Epithelial cell of esophagus (primary cell): ENCODE results near the gene ITIH6.
"Not testable (repeated sequence)": the region's sequence is repeated elsewhere in the genome, so short reads cannot be mapped to it uniquely, and the experiment has no call there.

Experiments
- DNase-seq: peaks from one replicate; pipeline ENCODE4 v3.0.0; 2010; ENCODE audit warnings: low read depth
- H3K4me3 ChIP-seq: 2 replicates; pipeline ENCODE4 v1.5.1; 2011; ENCODE audit warnings: mild to moderate bottlenecking, low read length, control low read depth
- TF ChIP-seq, protein P1 (sequence below): IDR thresholded peaks from 2 replicates; pipeline ENCODE4 v1.5.1; 2011; ENCODE audit warnings: low read depth, mild to moderate bottlenecking, low read length, control low read depth, inconsistent platforms; ENCODE audit not compliant: insufficient read depth; ENCODE audit errors: missing control alignments

ITIH6 gene

DNA sequence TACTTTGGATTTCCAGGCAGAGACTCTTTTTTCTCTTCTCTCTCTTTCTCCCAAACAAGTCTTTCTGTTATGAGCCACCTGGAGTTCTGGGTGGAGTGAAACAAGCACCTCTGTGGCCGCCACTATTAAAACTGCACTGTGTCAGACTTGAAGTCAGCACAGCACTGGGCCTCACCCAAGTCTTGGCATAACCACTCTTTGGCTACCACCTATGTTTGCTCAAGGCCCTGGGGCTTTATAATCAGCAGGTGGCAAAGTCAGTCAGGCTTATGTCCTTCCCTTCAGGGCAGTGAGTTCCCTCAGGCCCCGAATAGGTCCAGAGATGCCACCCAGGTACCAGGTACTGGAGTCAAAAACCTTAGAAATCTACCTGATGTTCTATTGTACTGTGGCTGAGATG is 52.4 kb downstream of the ITIH6 start:
- TF ChIP-seq, protein P1, sequence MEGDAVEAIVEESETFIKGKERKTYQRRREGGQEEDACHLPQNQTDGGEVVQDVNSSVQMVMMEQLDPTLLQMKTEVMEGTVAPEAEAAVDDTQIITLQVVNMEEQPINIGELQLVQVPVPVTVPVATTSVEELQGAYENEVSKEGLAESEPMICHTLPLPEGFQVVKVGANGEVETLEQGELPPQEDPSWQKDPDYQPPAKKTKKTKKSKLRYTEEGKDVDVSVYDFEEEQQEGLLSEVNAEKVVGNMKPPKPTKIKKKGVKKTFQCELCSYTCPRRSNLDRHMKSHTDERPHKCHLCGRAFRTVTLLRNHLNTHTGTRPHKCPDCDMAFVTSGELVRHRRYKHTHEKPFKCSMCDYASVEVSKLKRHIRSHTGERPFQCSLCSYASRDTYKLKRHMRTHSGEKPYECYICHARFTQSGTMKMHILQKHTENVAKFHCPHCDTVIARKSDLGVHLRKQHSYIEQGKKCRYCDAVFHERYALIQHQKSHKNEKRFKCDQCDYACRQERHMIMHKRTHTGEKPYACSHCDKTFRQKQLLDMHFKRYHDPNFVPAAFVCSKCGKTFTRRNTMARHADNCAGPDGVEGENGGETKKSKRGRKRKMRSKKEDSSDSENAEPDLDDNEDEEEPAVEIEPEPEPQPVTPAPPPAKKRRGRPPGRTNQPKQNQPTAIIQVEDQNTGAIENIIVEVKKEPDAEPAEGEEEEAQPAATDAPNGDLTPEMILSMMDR: no peak
- H3K4me3 ChIP-seq: no peak overlapping the region
- no peak for DNase-seq

GRCh38 chrX:54738567-54738966 is 59.5 kb downstream of the ITIH6 start:
- H3K4me3 ChIP-seq, DNase-seq: not testable (repeated sequence)

DNA sequence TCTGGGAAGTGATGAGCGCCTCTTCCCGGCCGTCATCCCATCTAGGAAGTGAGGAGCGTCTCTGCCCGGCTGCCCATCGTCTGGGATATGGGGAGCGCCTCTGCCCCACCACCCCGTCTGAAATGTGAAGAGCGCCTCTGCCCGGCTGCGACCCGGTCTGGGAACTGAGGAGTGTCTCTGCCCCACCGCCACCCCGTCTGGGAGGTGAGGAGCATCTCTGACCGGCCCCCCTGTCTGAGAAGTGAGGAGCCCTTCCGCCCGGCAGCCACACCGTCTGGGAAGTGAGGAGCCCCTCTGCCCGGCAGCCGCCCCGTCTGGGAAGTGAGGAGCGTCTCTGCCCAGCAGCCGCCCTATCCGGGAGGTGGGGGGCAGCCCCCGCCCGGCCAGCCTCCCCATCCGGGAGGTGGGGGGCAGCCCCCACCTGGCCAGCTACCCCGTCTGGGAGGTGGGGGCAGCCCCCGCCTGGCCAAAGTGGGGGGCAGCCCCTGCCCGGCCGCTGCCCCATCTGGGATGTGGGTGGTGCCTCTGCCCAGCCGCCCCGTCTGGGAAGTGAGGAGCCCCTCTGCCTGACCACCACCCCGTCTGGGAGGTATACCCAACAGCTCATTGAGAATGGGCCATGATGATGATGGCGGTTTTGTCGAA is 61.6 kb downstream of the ITIH6 start:
- H3K4me3 ChIP-seq, DNase-seq: not testable (repeated sequence)

DNA sequence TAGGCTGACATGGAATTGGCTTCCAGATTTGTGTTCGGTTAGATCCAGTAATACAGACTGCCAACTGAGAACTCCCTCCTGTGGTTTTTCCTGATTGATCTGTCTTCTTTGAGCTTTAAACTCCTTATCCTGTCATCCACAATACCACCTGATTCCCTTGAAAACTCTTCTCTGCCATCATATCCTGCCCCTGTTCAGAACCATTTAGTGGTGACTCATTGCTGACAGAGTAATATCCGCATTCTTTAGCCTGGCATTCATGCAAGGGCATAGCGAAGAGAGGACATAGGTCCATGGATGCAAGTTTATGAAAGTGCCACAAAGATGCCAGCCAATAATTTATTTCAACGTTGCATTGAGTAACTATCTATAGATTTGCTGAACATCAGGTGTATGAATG is 76.6 kb downstream of the ITIH6 start:
- peak; percentile 77 for DNase-seq
- TF ChIP-seq, protein P1: no peak

DNA sequence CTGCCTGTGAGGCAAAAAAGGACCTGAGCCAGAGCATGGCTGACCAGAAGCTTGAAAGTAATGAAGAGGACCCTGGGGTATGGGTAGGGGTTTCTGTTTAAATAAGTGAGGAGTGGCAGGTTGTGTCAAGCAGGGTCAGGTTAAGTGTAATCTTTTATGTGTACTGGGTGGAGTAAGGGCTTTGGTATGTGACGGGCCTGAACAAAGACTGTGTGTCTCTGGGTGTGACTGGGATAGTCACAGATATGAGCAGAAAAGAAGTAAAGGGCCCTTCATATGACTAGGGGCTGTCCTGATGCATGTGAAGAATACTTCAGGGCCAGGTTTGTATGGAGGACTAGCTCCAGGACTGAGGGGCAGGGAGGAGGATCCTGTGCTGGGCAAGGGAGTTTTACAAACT is 82.4 kb downstream of the ITIH6 start:
- H3K4me3 ChIP-seq: no peak overlapping the region
- TF ChIP-seq, protein P1: no peak

More for the DNA sequence above, 76.6 kb downstream of the ITIH6 start:
- no peak overlapping the region for H3K4me3 ChIP-seq

DNA sequence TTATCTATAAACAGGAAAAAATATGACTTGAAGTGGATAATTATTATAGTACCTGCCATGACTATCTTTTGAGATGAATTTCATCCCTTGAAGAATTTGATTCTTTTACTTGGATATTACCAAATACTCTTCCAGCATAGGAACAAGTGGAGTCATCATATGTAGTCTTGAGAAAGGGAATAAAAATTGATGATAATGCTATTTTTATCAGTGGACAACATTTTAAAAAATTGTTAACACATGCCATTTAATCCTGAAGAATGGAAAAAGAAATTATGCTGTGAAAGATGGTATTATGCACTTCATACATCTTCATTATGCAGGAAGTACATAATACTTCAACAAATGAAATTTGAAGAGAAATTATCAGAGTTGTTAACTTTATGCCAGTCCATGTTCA is 83.6 kb downstream of the ITIH6 start:
- no peak overlapping the region for H3K4me3 ChIP-seq
- TF ChIP-seq, protein P1: no peak
- DNase-seq: no peak

More for the DNA sequence above, 82.4 kb downstream of the ITIH6 start:
- DNase-seq: peak; percentile 76

- TF ChIP-seq, protein P1: no peak
- DNase-seq: no peak
- no peak overlapping the region for H3K4me3 ChIP-seq
These were observed 86.3 kb downstream of the ITIH6 start for GRCh38 chrX:54711735-54712134.

- DNase-seq: no peak
- H3K4me3 ChIP-seq: no peak overlapping the region
- TF ChIP-seq, protein P1: no peak
These were observed 87.1 kb downstream of the ITIH6 start for GRCh38 chrX:54710920-54711319.
